ENCODE data around the gene OR2V1.

Gene OR2V1

DNA sequence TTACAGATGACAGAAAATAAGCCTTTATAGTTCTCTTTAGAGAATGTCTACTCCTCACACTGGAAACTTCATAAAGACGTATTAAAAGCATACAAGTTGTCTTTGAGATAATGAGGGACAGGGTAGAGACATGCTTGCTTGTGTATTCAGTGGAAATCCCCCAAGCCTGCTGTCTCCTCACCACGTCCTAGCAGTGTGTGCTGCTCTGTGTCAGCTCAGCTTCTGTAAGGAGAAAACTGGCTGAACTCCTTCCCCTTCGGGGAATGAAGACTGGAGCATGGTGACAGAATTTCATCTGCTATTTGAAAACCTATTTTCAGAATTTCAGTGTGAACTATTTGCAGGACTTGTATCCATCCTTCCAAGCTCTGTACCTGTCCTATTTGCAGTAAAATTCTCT, 25.8 kb upstream of the OR2V1 start:
- no peak overlapping the region for H3K4me2 ChIP-seq (ENCODE audit: low read length)

DNA sequence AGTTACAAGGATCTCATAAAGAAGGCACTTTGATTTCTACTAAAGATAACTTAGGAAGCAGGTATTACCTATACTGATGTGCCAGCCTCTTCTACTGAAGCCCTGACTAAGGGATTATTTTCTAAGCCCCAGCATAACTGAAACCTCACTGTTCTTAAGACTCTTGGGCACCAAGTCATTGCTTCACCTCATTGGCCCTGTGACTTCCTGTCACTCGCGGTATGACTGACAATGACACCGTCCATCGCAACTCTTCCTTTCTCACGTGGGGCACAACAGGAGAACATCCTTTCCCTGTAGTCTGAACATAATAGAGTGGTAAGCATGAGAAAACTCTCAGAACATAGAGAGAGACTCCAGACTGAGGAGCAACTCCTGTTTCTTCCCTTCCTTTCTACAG, 22.8 kb upstream of the OR2V1 start:
- no peaks in the 10 kb centered on the region for H3K36me3 ChIP-seq (ENCODE audit: control insufficient read depth, low read length)
- no peaks in the 10 kb centered on the region for H3K79me2 ChIP-seq (ENCODE audit: control insufficient read depth, low read length)
- TF ChIP-seq EZH2phosphoT487 (IDR thresholded peaks at IDR 0.05; ENCODE audit: borderline replicate concordance, low read length): no peak
- TF ChIP-seq, protein P1, sequence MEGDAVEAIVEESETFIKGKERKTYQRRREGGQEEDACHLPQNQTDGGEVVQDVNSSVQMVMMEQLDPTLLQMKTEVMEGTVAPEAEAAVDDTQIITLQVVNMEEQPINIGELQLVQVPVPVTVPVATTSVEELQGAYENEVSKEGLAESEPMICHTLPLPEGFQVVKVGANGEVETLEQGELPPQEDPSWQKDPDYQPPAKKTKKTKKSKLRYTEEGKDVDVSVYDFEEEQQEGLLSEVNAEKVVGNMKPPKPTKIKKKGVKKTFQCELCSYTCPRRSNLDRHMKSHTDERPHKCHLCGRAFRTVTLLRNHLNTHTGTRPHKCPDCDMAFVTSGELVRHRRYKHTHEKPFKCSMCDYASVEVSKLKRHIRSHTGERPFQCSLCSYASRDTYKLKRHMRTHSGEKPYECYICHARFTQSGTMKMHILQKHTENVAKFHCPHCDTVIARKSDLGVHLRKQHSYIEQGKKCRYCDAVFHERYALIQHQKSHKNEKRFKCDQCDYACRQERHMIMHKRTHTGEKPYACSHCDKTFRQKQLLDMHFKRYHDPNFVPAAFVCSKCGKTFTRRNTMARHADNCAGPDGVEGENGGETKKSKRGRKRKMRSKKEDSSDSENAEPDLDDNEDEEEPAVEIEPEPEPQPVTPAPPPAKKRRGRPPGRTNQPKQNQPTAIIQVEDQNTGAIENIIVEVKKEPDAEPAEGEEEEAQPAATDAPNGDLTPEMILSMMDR (IDR thresholded peaks at IDR 0.05; ENCODE audit: low read depth, low read length, poor library complexity, severe bottlenecking): no peak
- no peaks in the 10 kb centered on the region for H3K27me3 ChIP-seq (ENCODE audit: control insufficient read depth, low read length)
- H3K4me2 ChIP-seq (ENCODE audit: low read length): no peak overlapping the region
- H3F3A ChIP-seq (ENCODE audit: control insufficient read depth, insufficient read depth): no peaks in the 10 kb centered on the region
- no peaks in the 10 kb centered on the region; the same call in 1 of the 2 replicates for H3K9me3 ChIP-seq (ENCODE audit: control insufficient read depth, insufficient read depth, low read length)
- no peak overlapping the region for H3K4me3 ChIP-seq (ENCODE audit: low read length)
- H3K27ac ChIP-seq (ENCODE audit: low read depth, low read length): no peak overlapping the region
- peaks cover 3% of the 10 kb centered on the region; the same call in 1 of the 2 replicates for H3K4me1 ChIP-seq (ENCODE audit: control insufficient read depth, low read length)
- H3K9me2 ChIP-seq (replicated peaks; ENCODE audit: control insufficient read depth, low read length): no peaks in the 10 kb centered on the region
- no peaks in the 10 kb centered on the region for H4K20me1 ChIP-seq (ENCODE audit: control insufficient read depth, insufficient read depth, low read depth, low read length)

More for the DNA sequence above, 25.8 kb upstream of the OR2V1 start:
- no peaks in the 10 kb centered on the region for H4K20me1 ChIP-seq (ENCODE audit: control insufficient read depth, insufficient read depth, low read depth, low read length)
- no peaks in the 10 kb centered on the region for H3K79me2 ChIP-seq (ENCODE audit: control insufficient read depth, low read length)
- H3K27ac ChIP-seq (ENCODE audit: low read depth, low read length): no peak overlapping the region
- H3K9me2 ChIP-seq (replicated peaks; ENCODE audit: control insufficient read depth, low read length): no peaks in the 10 kb centered on the region
- H3K9me3 ChIP-seq (ENCODE audit: control insufficient read depth, insufficient read depth, low read length): no peaks in the 10 kb centered on the region; the same call in 1 of the 2 replicates
- no peaks in the 10 kb centered on the region for H3K36me3 ChIP-seq (ENCODE audit: control insufficient read depth, low read length)
- TF ChIP-seq, protein P1 (IDR thresholded peaks at IDR 0.05; ENCODE audit: low read depth, low read length, poor library complexity, severe bottlenecking): no peak
- no peak for TF ChIP-seq EZH2phosphoT487 (IDR thresholded peaks at IDR 0.05; ENCODE audit: borderline replicate concordance, low read length)
- H3K4me1 ChIP-seq (ENCODE audit: control insufficient read depth, low read length): peaks cover 22% of the 10 kb centered on the region
- H3K4me3 ChIP-seq (ENCODE audit: low read length): no peak overlapping the region
- H3F3A ChIP-seq (ENCODE audit: control insufficient read depth, insufficient read depth): peaks cover 15% of the 10 kb centered on the region
- no peaks in the 10 kb centered on the region for H3K27me3 ChIP-seq (ENCODE audit: control insufficient read depth, low read length)

DNA sequence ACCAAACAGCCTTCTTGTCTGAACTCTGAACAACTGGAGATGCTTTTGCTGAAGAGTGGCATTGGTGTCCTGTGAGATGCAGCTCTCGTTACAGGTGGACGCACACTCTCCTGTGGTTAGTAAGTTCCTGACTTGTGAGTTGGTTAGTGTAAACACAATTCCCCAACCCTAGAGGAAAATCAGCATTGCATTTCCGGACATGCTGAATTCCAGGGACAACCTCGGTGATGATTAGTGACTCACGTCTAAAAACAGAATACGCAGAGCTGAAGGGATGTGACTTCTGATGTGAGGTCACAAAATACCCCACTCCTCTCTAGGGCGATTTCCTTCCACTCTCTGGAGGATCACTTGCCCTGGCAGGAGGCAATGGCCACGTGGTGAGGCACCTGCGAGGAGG, 21.4 kb upstream of the OR2V1 start:
- Histone ChIP-seq H3K9me2 (replicated peaks; ENCODE audit: control insufficient read depth, low read length) (no peaks in the 10 kb centered on the region), H3K4me1 (ENCODE audit: control insufficient read depth, low read length) (peaks cover 3% of the 10 kb centered on the region; the same call in 1 of the 2 replicates), H4K20me1 (ENCODE audit: control insufficient read depth, insufficient read depth, low read depth, low read length) (no peaks in the 10 kb centered on the region), H3F3A (ENCODE audit: control insufficient read depth, insufficient read depth) (no peaks in the 10 kb centered on the region), H3K79me2 (ENCODE audit: control insufficient read depth, low read length) (no peaks in the 10 kb centered on the region), H3K27me3 (ENCODE audit: control insufficient read depth, low read length) (no peaks in the 10 kb centered on the region), H3K4me3 (ENCODE audit: low read length) (no peak overlapping the region), H3K36me3 (ENCODE audit: control insufficient read depth, low read length) (no peaks in the 10 kb centered on the region), H3K9me3 (ENCODE audit: control insufficient read depth, insufficient read depth, low read length) (no peaks in the 10 kb centered on the region; the same call in 1 of the 2 replicates), H3K4me2 (ENCODE audit: low read length) (no peak overlapping the region), H3K27ac (ENCODE audit: low read depth, low read length) (no peak overlapping the region)
- no peak for TF ChIP-seq EZH2phosphoT487 (IDR thresholded peaks at IDR 0.05; ENCODE audit: borderline replicate concordance, low read length)
- TF ChIP-seq, protein P1 (IDR thresholded peaks at IDR 0.05; ENCODE audit: low read depth, low read length, poor library complexity, severe bottlenecking): no peak

Data from DOHH2 (cell line).